ES-I3 (cell line): ENCODE measurements around the gene PCDH18.
"Not testable (repeated sequence)": the region's sequence is repeated elsewhere in the genome, so short reads cannot be mapped to it uniquely, and the experiment has no call there.

Source experiments
- H3K36me3 ChIP-seq: 2 replicates; pipeline ENCODE4 v1.6.1; 2013; ENCODE audit warnings: mild to moderate bottlenecking, low read length, control low read depth, moderate library complexity; ENCODE audit not compliant: insufficient read depth
- H3K4me1 ChIP-seq: 2 replicates; pipeline ENCODE4 v1.6.1; 2013; ENCODE audit warnings: mild to moderate bottlenecking, control low read depth, low read length; ENCODE audit not compliant: insufficient read depth
- H3K9ac ChIP-seq: 2 replicates; pipeline ENCODE4 v1.6.1; 2013; ENCODE audit warnings: low read depth, mild to moderate bottlenecking, low read length, moderate library complexity
- H3K9me3 ChIP-seq: 2 replicates; pipeline ENCODE4 v1.6.1; 2013; ENCODE audit warnings: mild to moderate bottlenecking, low read length, moderate library complexity; ENCODE audit not compliant: control insufficient read depth, insufficient read depth

Gene PCDH18

DNA sequence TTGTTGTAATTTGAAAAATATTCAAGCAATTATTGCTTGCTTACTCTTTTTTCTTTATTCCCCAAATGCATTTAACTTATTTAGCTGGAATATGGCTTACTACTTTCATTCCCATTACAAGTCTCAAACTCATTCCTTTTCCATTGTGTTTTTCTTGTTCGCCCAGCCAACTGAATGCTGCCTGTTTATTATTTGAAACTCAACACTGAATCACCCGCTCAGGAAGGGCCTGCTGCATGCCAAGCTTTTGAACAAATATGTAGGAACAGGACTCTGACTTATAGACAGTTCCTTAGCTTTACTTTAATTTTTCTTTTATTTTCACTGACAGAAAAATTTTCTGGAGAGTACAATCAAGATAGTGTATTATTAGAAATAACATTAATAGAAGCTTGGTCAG is 12.9 kb downstream of the PCDH18 start:
- H3K9me3 ChIP-seq = no peaks in the 10 kb centered on the region
- H3K9ac ChIP-seq = no peak overlapping the region
- H3K4me1 ChIP-seq = peaks cover 6% of the 10 kb centered on the region; the same call in 1 of the 2 replicates
- H3K36me3 ChIP-seq = peaks cover 11% of the 10 kb centered on the region; the same call in 1 of the 2 replicates

DNA sequence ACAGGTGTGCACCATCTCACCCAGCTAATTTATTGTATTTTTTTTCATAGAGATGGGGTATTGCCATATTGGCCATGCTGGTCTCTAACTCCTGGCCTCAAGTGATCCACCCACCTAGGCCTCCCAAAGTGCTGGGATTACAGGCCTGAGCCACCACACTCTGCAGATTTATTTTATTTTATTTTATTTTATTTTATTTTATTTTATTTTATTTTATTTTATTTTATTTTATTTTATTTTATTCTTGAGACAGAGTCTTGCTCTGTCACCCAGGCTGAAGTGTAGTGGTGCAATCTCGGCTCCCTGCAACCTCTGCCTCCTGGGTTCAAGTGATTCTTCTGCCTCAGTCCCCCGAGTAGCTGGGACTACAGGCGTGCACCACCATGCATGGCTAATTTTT is 15.0 kb downstream of the PCDH18 start:
- H3K9ac ChIP-seq, H3K9me3 ChIP-seq, H3K36me3 ChIP-seq: not testable (repeated sequence)
- peaks cover 15% of the 10 kb centered on the region for H3K4me1 ChIP-seq

DNA sequence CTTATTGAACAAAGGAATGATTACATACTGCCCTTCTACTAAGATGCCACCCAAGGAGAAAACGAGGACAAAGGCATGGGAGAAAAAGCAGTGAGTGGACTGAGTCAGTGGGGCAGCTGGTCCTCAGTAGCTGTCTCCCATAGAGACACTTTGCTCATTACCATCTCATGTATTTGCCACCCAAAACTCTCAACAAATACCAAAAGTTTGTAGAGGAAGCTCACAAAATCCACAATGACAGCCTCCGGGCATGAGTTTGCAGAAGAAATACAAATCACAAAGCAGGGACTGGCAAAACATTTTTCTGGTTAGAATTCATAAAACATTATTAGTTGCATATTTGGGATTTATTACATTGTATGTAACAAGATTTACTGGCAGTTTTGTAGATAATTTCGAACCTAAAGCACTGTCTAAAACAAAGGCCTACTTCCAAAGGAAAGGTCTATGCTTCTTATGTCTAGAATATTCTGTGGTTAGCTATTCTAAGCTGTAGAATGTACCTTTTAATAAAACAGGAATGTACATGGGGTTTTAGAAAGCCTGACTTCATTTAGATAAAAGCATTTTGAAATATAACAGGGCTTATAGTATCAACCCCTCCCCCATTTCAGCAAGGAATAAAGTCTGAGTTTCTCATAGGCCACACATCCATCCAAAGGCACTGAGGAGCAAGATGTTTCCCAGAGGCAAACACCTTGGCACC is 17.7 kb downstream of the PCDH18 start:
- H3K9ac ChIP-seq = no peak overlapping the region
- no peaks in the 10 kb centered on the region for H3K36me3 ChIP-seq
- no peaks in the 10 kb centered on the region for H3K9me3 ChIP-seq
- peaks cover 26% of the 10 kb centered on the region for H3K4me1 ChIP-seq

DNA sequence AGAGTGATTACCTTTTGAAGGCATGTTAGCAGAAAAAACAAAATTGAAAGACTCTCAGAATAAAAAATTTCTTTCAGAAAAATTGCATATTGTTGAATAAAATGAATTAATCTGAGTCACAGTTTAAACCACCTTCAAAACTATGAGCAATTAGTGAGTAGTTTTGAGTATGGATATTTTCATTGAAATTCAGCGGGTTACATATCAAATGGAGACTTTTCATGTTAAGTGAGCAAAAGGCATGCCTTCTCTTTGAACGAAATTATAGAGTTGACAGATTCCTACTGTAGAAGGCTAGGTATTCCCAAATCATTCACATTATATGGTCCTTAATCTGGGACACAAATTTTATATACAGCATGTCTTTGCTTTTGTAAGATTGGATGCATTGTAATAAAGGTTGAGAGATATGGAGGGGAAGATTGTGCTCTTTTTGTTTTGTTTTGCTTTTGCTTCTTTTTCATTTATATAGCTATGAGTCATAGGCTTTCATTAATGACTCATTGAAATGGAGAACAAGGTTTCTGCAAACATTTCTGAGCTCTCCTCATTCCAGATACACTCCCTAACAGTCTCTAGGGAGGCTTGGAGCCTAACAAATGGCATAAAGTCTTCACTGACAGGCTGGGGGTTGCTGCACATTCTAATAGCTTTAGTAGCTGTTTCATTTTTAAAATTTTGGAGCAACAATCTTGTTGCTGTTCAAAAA is 21.6 kb downstream of the PCDH18 start:
- no peaks in the 10 kb centered on the region for H3K36me3 ChIP-seq
- peaks cover 26% of the 10 kb centered on the region for H3K4me1 ChIP-seq
- H3K9me3 ChIP-seq = no peaks in the 10 kb centered on the region
- no peak overlapping the region; the same call in 1 of the 2 replicates for H3K9ac ChIP-seq

DNA sequence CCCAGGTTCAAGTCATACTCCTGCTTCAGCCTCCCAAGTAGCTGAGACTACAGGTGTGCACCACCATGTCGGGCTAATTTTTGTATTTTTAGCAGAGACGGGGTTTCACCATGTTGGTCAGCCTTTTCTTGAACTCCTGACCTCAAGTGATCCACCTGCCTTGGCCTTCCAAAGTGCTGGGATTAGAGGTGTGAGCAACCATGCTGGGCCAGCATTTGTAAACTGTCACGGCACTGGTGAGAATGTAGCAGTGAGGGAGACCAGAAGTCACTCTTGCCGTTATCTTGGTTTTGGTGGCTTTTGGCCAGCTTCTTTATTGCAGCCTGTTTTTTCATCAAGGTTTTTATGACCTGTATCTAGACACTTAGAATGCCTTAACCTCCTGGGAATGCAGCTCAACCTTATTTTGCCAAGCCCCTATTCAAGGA is 22.4 kb downstream of the PCDH18 start:
- no peak overlapping the region for H3K9ac ChIP-seq
- H3K36me3 ChIP-seq = no peaks in the 10 kb centered on the region
- no peaks in the 10 kb centered on the region for H3K9me3 ChIP-seq
- peaks cover 22% of the 10 kb centered on the region for H3K4me1 ChIP-seq

DNA sequence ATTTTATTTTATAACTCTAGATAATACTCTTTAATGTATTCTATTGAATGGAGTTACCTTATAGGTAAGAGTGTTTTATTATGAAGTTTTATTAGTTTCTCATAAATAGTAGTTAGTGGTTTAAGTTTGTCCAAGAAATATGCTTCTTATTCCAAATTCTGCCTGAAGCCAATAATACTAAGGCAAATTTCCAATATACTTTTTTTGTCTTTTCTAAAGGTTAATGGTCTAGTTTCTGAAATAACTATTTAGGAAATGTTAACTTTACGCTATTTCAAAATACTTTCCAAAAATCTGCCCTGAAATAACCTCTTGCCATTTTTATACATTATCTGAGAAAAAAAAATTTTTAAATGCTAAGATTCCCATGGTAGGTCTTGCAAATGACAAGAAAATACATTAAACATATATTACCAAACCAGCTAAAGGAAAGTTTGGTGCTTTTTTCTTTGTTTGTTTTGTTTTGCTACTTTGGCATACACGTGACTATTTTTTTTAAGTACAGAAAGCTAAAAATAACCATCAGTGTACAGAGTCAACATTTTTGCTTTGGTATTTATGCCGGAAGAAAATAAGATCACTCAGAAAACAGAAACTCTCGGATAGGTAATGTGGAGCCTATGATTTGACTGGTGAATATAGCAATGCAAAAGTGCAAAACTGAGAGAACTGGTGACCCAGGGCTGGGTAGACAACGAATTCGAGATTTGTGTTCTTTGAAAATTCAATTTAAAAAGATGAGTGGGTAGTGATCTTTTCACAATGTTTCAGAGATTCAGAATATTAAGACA is 29.8 kb downstream of the PCDH18 start:
- H3K9ac ChIP-seq = no peak overlapping the region
- no peaks in the 10 kb centered on the region for H3K4me1 ChIP-seq
- H3K36me3 ChIP-seq = no peaks in the 10 kb centered on the region
- no peaks in the 10 kb centered on the region for H3K9me3 ChIP-seq

DNA sequence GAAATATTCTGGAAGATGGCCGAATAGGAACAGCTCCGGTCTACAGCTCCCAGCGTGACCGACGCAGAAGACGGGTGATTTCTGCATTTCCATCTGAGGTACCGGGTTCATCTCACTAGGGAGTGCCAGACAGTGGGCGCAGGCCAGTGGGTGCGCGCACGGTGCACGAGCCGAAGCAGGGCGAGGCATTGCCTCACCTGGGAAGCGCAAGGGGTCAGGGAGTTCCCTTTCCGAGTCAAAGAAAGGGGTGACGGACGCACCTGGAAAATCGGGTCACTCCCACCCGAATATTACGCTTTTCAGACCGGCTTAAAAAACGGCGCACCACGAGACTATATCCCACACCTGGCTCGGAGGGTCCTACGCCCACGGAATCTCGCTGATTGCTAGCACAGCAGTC is 36.0 kb downstream of the PCDH18 start:
- not testable (repeated sequence) for H3K9me3 ChIP-seq, H3K9ac ChIP-seq, H3K36me3 ChIP-seq, H3K4me1 ChIP-seq

DNA sequence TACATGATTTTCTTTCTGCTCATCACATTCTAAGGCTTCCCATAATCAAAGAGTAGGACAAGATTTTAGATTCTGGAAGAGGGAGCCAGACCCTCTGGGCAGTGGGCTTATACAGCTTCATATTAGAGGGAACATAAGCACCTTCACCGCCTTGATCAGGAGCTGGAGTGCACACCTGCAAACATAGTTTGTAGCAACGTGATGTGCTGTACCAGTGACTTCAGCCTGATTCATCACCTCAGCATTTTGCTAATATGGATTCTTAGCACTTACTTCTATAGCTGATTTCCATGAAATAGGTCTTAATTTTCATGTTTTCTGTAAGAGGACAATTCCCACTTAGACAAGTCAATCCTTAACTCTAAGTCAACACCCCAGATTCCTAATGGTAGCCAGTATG is 36.7 kb downstream of the PCDH18 start:
- peaks cover 7% of the 10 kb centered on the region; the same call in 1 of the 2 replicates for H3K4me1 ChIP-seq
- H3K9me3 ChIP-seq = no peaks in the 10 kb centered on the region
- H3K9ac ChIP-seq = no peak overlapping the region
- H3K36me3 ChIP-seq = no peaks in the 10 kb centered on the region

DNA sequence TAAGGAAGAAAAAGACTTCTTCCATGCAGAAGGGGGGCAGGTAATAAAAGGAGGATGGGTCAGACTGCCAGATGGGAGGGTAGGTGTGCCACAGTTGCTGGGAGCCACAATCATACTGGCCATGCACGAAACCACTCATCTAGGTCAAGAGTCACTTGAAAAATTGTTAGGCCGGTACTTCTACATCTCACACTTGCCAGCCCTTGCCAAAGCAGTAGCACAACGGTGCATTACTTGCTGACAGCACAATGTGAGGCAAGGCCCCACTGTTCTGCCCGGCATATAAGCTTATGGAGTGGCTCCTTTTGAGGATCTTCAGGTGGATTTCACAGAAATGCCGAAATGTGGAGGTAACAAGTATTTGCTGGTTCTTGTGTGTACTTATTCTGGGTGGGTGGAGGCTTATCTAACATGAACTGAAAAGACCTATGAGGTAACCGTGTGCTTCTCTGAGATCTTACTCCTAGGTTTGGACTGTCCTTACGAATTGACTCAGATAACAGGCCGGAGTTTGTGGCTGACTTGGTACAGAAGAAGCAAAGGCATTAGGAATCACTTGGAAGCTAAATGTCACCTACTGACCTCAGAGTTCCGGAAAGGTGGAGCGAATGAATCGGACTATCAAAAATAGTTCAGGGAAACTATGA is 48.9 kb downstream of the PCDH18 start:
- not testable (repeated sequence) for H3K9me3 ChIP-seq, H3K36me3 ChIP-seq, H3K4me1 ChIP-seq, H3K9ac ChIP-seq

DNA sequence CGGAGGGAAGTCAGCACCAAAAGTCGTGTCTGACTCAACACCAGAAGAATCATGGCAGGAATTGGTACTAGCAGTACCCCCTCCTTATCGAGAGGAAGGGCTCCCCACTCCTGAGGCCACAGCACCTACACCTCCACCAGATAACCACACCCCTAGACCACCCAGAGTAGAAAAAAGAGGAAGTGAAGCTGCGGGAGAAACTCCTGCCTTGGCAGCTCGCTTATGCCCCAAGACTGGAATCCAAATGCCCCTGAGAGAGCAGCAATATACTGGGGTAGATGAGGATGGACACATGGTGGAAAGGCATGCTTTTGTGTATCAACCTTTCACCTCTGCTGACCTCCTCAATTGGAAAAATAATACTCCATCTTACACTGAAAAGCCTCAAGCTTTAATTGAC is 52.6 kb downstream of the PCDH18 start:
- H3K36me3 ChIP-seq, H3K9ac ChIP-seq, H3K9me3 ChIP-seq, H3K4me1 ChIP-seq: not testable (repeated sequence)

DNA sequence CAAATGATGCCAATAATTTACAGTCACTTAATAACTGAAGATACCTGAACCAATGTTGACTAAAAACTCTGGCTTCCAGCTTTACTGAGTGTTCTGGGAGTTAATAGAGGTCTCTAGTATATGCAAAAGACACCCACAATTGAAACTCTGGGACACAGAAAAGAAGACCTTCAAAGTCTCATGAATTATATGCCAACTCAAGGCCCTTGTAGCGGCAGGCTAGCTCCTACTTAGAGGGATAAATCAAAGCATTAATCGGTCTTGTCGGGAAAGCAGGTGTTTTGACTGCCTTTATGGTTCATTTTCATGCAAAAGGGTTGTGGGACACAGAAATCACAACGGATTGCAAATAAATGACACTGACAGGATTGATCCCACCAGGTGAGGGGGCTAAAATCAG is 55.9 kb downstream of the PCDH18 start:
- peaks cover 4% of the 10 kb centered on the region; the same call in 1 of the 2 replicates for H3K9me3 ChIP-seq
- no peaks in the 10 kb centered on the region for H3K4me1 ChIP-seq
- H3K9ac ChIP-seq = no peak overlapping the region
- H3K36me3 ChIP-seq = no peaks in the 10 kb centered on the region

DNA sequence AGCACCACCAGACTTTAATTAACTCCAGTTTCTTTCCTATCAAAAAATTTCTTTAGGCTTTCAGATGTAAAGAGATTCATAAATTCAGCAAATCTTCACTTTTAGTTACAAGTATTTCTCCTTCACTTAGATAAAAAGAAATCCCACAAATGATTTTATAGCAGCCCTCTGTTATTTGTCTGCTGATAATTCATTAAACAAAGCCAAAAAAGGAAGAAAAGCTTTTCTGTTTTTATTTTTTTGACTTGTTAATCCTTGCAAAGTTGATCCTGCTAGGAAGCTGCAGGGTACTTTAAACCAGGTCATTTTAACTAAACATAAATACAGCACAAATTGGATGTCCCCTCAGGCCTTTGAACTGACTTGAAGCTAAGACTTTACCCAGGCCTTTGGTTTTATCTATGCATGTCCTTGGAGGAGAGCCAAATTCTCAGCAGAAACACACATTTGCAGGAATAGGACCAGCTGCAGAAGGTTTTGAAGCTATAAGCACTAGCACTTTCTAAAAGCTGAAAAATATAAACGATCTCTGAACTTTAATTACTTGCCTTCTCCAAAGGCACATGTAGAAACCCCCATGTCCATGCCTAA is 57.5 kb downstream of the PCDH18 start:
- no peak overlapping the region for H3K9ac ChIP-seq
- no peaks in the 10 kb centered on the region for H3K36me3 ChIP-seq
- no peaks in the 10 kb centered on the region for H3K4me1 ChIP-seq
- H3K9me3 ChIP-seq = peaks cover 4% of the 10 kb centered on the region; the same call in 1 of the 2 replicates

DNA sequence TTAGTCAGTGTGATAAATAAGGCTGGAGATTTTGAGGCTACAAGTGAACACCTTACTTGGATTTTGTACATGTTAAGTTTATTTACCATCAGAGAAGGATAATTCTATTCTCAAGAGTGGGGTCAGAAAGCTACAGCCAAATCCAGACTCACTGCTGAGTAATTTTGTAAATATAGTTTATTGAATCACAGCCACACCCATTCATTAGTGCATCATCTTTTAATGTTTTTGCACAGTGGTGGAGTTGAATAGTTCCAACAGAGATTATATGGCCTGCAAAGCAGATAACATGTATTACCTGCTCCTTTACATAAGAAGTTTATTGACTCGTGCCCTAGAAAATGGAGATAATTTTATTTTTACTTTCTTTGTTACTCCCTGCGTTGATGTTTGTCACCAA is 60.4 kb downstream of the PCDH18 start:
- no peak overlapping the region for H3K9ac ChIP-seq
- peaks cover 9% of the 10 kb centered on the region for H3K9me3 ChIP-seq
- H3K36me3 ChIP-seq = no peaks in the 10 kb centered on the region
- no peaks in the 10 kb centered on the region for H3K4me1 ChIP-seq

DNA sequence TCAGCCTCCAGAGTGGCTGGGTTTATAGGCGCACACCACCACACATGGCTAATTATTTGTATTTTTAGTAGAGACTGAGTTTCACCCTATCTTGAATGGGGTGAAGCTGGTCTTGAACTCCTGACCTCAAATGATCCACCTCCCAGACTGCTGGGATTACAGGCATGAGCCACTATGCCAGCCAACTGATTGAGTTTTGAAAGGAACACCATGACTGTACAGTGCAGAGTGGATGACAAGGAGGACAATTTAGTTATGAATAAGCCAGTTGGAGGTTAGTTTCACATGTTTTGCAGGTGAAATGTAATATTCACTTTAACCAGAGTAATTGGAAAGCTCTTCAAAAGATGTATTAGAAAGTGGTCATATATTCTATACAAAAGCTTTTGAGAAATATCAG is 60.8 kb downstream of the PCDH18 start:
- no peaks in the 10 kb centered on the region for H3K36me3 ChIP-seq
- H3K9ac ChIP-seq = no peak overlapping the region
- H3K9me3 ChIP-seq = peaks cover 10% of the 10 kb centered on the region
- H3K4me1 ChIP-seq = no peaks in the 10 kb centered on the region
